ENCODE measurements around the gene NME3. TPM values are rescaled to one million over a fixed set of nuclear protein-coding genes. Genes with fewer than 3 reads are reported as not detected.

NME3 gene
- total and polyA plus RNA-seq, 2 of the 4 experiments (the other 2 are of a cell fraction) = 12.7 to 41.2 TPM

- Histone ChIP-seq H3K18ac (ENCODE audit: low read depth, low read length) (no peak overlapping the region), H2BK15ac (ENCODE audit: low read depth, low read length) (no peak overlapping the region), H2BK120ac (ENCODE audit: low read depth, low read length) (no peak overlapping the region), H3K27me3 (ENCODE audit: control insufficient read depth, insufficient read depth, low read length) (no peaks in the 10 kb centered on the region), H3K79me1 (ENCODE audit: low read depth in 1 of 2, low read length in 2 of 2) (peaks cover 20 to 53% of the 10 kb centered on the region in 2 experiments), H4K8ac (ENCODE audit: low read depth in 2 of 2, low read length in 2 of 2) (no peak overlapping the region), H2BK5ac (ENCODE audit: low read depth, low read length, poor library complexity, severe bottlenecking) (no peak overlapping the region), H2AFZ (replicated peaks; ENCODE audit: low read length, poor library complexity) (no peak overlapping the region), H4K91ac (ENCODE audit: insufficient read depth, low read depth, low read length) (no peak overlapping the region), H2AK9ac (replicated peaks; ENCODE audit: low read depth, low read length, poor library complexity) (no peak overlapping the region), H3K9me1 (ENCODE audit: insufficient read depth, low read length) (peaks cover 8% of the 10 kb centered on the region), H3K4me3 (ENCODE audit: insufficient read depth, low read depth, low read length) (no peak overlapping the region), H3K4me1 (ENCODE audit: control insufficient read depth, insufficient read depth, low read length) (peaks cover 4% of the 10 kb centered on the region), H3K9me3 (ENCODE audit: control insufficient read depth, insufficient read depth, low read length) (no peaks in the 10 kb centered on the region), H3K14ac (replicated peaks; ENCODE audit: low read depth, low read length) (no peak overlapping the region), H3K27ac (ENCODE audit: insufficient read depth, low read length) (no peak overlapping the region), H2BK20ac (ENCODE audit: low read depth, low read length) (no peak overlapping the region), H3K56ac (ENCODE audit: extremely low read depth, insufficient read depth, low read length) (no peak overlapping the region), H2AK5ac (ENCODE audit: low read depth, low read length) (no peak overlapping the region), H3K4me2 (ENCODE audit: low read depth, low read length) (no peak overlapping the region), H3K4ac (ENCODE audit: low read depth, low read length) (no peak overlapping the region), H3K23ac (ENCODE audit: low read depth, low read length) (no peak overlapping the region), H4K5ac (ENCODE audit: low read depth, low read length) (no peak overlapping the region), H3K36me3 (ENCODE audit: control insufficient read depth, insufficient read depth, low read length) (peaks cover 53% of the 10 kb centered on the region), H3K9ac (ENCODE audit: low read depth, low read length) (no peak overlapping the region), H4K20me1 (ENCODE audit: insufficient read depth, low read length) (peaks cover 38% of the 10 kb centered on the region)
- no TSS peak for BruUV-seq (replicated peaks)
- WGBS, 2 experiments (ENCODE audit: extremely low coverage in 2 of 2, insufficient read length in 1 of 2) = 96% methylated on average over 20 of the region's 37 CpGs; no CpG with 5 or more reads in 1 of the 2 experiments
- ATAC-seq (ENCODE audit: low read depth) (no peak), DNase-seq (no peak)
- no peak for TF ChIP-seq USF2 (IDR thresholded peaks at IDR 0.05; ENCODE audit: low read depth, low read length)
- TF ChIP-seq BHLHE40 (IDR thresholded peaks at IDR 0.05; ENCODE audit: low read depth, low read length) = no peak
- no peak for TF ChIP-seq MAZ (IDR thresholded peaks at IDR 0.05; ENCODE audit: borderline replicate concordance, low read depth, low read length)
- no peak for TF ChIP-seq MAFK (IDR thresholded peaks at IDR 0.05; ENCODE audit: low read depth, low read length)
- TF ChIP-seq MXI1 (IDR thresholded peaks at IDR 0.05; ENCODE audit: borderline replicate concordance, low read depth, low read length) = no peak
- TF ChIP-seq CTCF (conservative IDR thresholded peaks at IDR 0.05; ENCODE audit: low read depth, low read length) = no peak
- no peak for TF ChIP-seq FOS (IDR thresholded peaks at IDR 0.05; ENCODE audit: low read depth, low read length)
- TF ChIP-seq CHD1 (IDR thresholded peaks at IDR 0.05; ENCODE audit: low read depth, low read length) = no peak
- no peak for TF ChIP-seq NFE2L2 (IDR thresholded peaks at IDR 0.05; ENCODE audit: low read depth, low read length)
- TF ChIP-seq RAD21 (IDR thresholded peaks at IDR 0.05; ENCODE audit: low read length) = no peak
- intact Hi-C loops (cut with micrococcal nuclease) = no loop called here
- dilution Hi-C loops (cut with HindIII; ENCODE audit: low sequenced_read_pairs, unreplicated experiment) = no loop called here
- ChIA-PET POLR2A (ENCODE audit: unreplicated experiment) (no interaction called here), CTCF (interaction anchor here (0.7 kb wide), 1 partner anchor 12 kb away, joined by 4 read pairs; no protein-coding TSS in a partner anchor)
- in situ Hi-C loops (cut with MboI; ENCODE audit: low sequenced_read_pairs) = no loop called here
Measured at GRCh38 chr16:1727651-1728624, 43.4 kb downstream of the NME3 start.
